ENCODE results near the gene GABRA1. TPM values are rescaled to one million over a fixed set of nuclear protein-coding genes. Genes with fewer than 3 reads are reported as not detected.

GABRA1 gene
- total RNA-seq, result not detected in 2 replicates
- not detected for total RNA-seq (2013)
- polyA plus RNA-seq, result not detected in 2 replicates
- polyA minus RNA-seq, result not detected in 2 replicates

DNA sequence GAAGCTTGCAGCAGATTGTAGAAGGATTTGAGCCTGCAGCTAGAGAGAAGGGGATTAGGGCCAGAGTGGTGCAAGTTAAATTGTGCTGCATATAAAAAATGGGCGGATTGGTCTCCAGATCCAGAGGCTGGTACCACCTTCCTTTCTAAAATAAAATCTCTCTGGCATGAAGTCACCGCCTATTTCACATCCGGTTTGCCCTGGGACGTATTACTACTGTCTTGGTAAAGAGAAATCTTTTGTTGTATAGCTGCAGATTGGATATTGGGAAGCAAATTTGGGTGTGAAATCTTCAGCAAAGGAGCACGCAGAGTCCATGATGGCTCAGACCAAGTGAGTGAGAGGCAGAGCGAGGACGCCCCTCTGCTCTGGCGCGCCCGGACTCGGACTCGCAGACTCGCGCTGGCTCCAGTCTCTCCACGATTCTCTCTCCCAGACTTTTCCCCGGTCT, at the start of gene GABRA1:
Gene GABRA1 (plus strand): TSS at position 180 of the 451 bp plus-strand sequence. CDS start 2,691 bp downstream, outside the sequence.
- Histone ChIP-seq H4K20me1 (ENCODE audit: control insufficient read depth, insufficient read depth, low read length, poor library complexity, severe bottlenecking) (no peaks in the 10 kb centered on the region), H3K9ac (ENCODE audit: low read length) (no peak within 1 kb of the TSS), H3K27ac (ENCODE audit: low read length in 2 of 2) (no peak within 1 kb of the TSS), H2AFZ (ENCODE audit: insufficient read depth, low read depth, low read length, poor library complexity, severe bottlenecking) (no peak within 1 kb of the TSS), H3K9me3 (ENCODE audit: control extremely low read depth in 1 of 3, control insufficient read depth in 2 of 3, insufficient read depth in 1 of 3, low read length in 2 of 3) (no peaks in the 10 kb centered on the region), H3K36me3 (replicated peaks in 1 of 2; ENCODE audit: control extremely low read depth in 1 of 2, control insufficient read depth in 1 of 2, extremely low read depth in 1 of 2, insufficient read depth in 2 of 2, low read length in 1 of 2) (no peaks in the 10 kb centered on the region), H3K79me2 (ENCODE audit: control insufficient read depth, insufficient read depth, low read length) (no peaks in the 10 kb centered on the region), H3K27me3 (replicated peaks in 1 of 4; ENCODE audit: control extremely low read depth in 1 of 4, control insufficient read depth in 3 of 4, insufficient read depth in 4 of 4, low read length in 3 of 4) (peaks cover 0 to 8% (median 0%) of the 10 kb centered on the region in 4 experiments), H3K4me2 (replicated peaks; ENCODE audit: low read depth, low read length, poor library complexity, severe bottlenecking) (no peak within 1 kb of the TSS), H3K4me1 (ENCODE audit: control insufficient read depth in 2 of 2, insufficient read depth in 2 of 2, low read length in 2 of 2) (no peaks in the 10 kb centered on the region), H3K4me3 (ENCODE audit: control extremely low read depth in 1 of 5, extremely low read depth in 1 of 5, insufficient read depth in 1 of 5, low read depth in 2 of 5, low read length in 4 of 5) (no peak within 1 kb of the TSS)
- 13% methylated on average over 10 of the region's 16 CpGs for WGBS (ENCODE audit: insufficient coverage)
- Mint-ChIP-seq H3K4me1 (no peaks in the 10 kb centered on the region), H3K9me3 (ENCODE audit: insufficient read depth) (no peaks in the 10 kb centered on the region), H3K27me3 (peaks cover 23% of the 10 kb centered on the region), H3K27ac (no peak within 1 kb of the TSS), H3K4me3 (no peak within 1 kb of the TSS)
- ChIA-PET POLR2A (no interaction called here), CTCF (no interaction called here)
- intact Hi-C loops (cut with micrococcal nuclease), result no loop called here
- no peak for ATAC-seq (ENCODE audit: low read depth)
- DNase-seq, result no peak
- TF ChIP-seq EZH2 (IDR thresholded peaks at IDR 0.05; ENCODE audit: borderline replicate concordance, insufficient read depth, low read depth, low read length, poor library complexity, severe bottlenecking), result no peak
- TF ChIP-seq, protein P1, sequence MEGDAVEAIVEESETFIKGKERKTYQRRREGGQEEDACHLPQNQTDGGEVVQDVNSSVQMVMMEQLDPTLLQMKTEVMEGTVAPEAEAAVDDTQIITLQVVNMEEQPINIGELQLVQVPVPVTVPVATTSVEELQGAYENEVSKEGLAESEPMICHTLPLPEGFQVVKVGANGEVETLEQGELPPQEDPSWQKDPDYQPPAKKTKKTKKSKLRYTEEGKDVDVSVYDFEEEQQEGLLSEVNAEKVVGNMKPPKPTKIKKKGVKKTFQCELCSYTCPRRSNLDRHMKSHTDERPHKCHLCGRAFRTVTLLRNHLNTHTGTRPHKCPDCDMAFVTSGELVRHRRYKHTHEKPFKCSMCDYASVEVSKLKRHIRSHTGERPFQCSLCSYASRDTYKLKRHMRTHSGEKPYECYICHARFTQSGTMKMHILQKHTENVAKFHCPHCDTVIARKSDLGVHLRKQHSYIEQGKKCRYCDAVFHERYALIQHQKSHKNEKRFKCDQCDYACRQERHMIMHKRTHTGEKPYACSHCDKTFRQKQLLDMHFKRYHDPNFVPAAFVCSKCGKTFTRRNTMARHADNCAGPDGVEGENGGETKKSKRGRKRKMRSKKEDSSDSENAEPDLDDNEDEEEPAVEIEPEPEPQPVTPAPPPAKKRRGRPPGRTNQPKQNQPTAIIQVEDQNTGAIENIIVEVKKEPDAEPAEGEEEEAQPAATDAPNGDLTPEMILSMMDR (IDR thresholded peaks at IDR 0.05), result no peak

DNA sequence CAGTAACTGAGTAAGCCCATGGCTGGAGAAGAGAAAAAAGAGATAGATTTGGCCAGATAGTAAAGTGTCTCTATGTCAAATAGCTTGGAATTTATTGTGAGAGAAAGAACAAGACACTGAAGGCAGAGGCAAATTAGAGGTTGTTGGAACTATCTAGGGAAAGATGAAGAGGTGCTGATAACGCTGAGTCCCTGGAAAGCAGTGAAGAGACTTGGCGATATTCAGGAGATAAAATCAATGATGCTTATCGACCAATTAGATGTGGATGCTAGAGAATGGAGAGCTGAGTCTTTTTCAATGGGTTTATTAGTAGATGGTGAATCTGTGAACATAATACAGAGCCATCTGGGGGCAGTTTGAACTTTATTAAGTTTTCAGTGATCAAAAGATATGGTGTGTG, 48.6 kb upstream of the GABRA1 start:
- Histone ChIP-seq H2AFZ (ENCODE audit: insufficient read depth, low read depth, low read length, poor library complexity, severe bottlenecking) (no peak overlapping the region), H4K20me1 (ENCODE audit: control insufficient read depth, insufficient read depth, low read length, poor library complexity, severe bottlenecking) (no peaks in the 10 kb centered on the region), H3K4me1 (ENCODE audit: control insufficient read depth in 2 of 2, insufficient read depth in 2 of 2, low read length in 2 of 2) (no peaks in the 10 kb centered on the region), H3K9ac (ENCODE audit: low read length) (no peak overlapping the region), H3K9me3 (ENCODE audit: control extremely low read depth in 1 of 3, control insufficient read depth in 2 of 3, insufficient read depth in 1 of 3, low read length in 2 of 3) (no peaks in the 10 kb centered on the region), H3K36me3 (replicated peaks in 1 of 2; ENCODE audit: control extremely low read depth in 1 of 2, control insufficient read depth in 1 of 2, extremely low read depth in 1 of 2, insufficient read depth in 2 of 2, low read length in 1 of 2) (no peaks in the 10 kb centered on the region), H3K27me3 (replicated peaks in 1 of 4; ENCODE audit: control extremely low read depth in 1 of 4, control insufficient read depth in 3 of 4, insufficient read depth in 4 of 4, low read length in 3 of 4) (no peaks in the 10 kb centered on the region), H3K27ac (ENCODE audit: low read length in 2 of 2) (no peak overlapping the region), H3K4me3 (ENCODE audit: control extremely low read depth in 1 of 5, extremely low read depth in 1 of 5, insufficient read depth in 1 of 5, low read depth in 2 of 5, low read length in 4 of 5) (no peak overlapping the region), H3K79me2 (ENCODE audit: control insufficient read depth, insufficient read depth, low read length) (no peaks in the 10 kb centered on the region), H3K4me2 (replicated peaks; ENCODE audit: low read depth, low read length, poor library complexity, severe bottlenecking) (no peak overlapping the region)
- intact Hi-C loops (cut with micrococcal nuclease), result no loop called here
- Mint-ChIP-seq H3K4me1 (no peaks in the 10 kb centered on the region), H3K27ac (no peak overlapping the region), H3K9me3 (ENCODE audit: insufficient read depth) (no peaks in the 10 kb centered on the region), H3K27me3 (no peaks in the 10 kb centered on the region), H3K4me3 (no peak overlapping the region)
- DNase-seq (no peak), ATAC-seq (ENCODE audit: low read depth) (no peak)
- CTCF ChIA-PET, result no interaction called here
- POLR2A ChIA-PET, result no interaction called here
- WGBS (ENCODE audit: insufficient coverage), result 77% methylated on average over 3 of the region's 3 CpGs
- TF ChIP-seq, protein P1 (IDR thresholded peaks at IDR 0.05), result no peak
- TF ChIP-seq EZH2 (IDR thresholded peaks at IDR 0.05; ENCODE audit: borderline replicate concordance, insufficient read depth, low read depth, low read length, poor library complexity, severe bottlenecking), result no peak
